HG02678 (cell line): Measurements from ENCODE around the gene AP2A2.

Experiments
- ATAC-seq: cut with Tn5 transposase; IDR thresholded peaks from one replicate; pipeline ENCODE4 v1.9.1; 2021; ENCODE audit warnings: mild to moderate bottlenecking, moderate library complexity; ENCODE audit not compliant: unreplicated experiment

The AP2A2 gene

GRCh38 chr11:1038921-1039320 is 113.3 kb downstream of the AP2A2 start:
- no peak for ATAC-seq

DNA sequence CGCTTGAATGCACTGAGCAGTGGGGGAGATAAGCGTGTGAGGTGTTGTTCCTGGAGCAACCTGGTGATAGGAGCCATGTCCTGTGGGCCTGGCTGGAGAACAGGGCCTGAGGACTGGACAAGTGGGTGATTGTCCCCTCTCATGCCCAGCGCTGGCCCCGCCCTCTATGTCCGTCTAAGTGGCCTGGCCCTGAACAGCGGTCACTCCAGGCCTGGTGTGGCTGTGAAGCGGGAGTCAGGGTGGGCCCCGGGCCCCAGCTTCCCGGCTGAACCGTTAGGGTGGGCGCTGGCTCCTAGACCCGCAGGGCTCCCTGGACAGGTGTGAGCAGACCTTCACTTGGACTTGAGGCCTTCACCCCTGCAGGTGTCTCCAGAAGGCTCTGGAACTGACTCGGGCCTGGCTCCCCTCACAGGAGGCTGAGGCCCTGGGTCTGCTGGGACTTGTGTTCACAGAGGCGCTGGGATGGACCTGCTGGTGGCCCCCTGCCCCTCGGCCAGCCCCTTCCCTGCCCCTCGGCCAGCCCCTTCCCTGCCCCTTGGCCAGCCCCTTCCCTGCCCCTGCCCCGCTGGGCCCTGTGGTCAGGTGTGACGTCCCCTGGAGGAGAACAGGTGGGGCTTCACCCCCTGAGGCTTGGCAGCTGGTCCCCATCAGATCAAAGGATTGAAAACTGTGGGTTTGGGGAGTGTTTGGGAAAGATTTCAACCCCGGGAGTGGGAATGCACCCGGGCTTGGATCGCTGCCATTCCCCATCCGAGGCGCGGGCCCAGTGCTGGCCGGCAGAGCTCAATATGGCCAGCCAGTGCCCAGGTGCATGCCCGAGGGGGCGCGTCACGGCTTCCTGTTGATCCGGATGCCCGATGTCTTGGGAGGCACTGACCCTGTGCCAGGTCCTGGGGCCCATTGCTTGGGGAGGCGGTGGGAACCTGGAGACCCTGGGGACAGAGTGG is 114.1 kb downstream of the AP2A2 start:
- ATAC-seq = no peak

- ATAC-seq = no peak
Measured at GRCh38 chr11:1040428-1041148, 114.9 kb downstream of the AP2A2 start.

GRCh38 chr11:1041149-1041467 is 115.4 kb downstream of the AP2A2 start:
- no peak for ATAC-seq

- no peak for ATAC-seq
Measured at GRCh38 chr11:1041471-1041870, 115.8 kb downstream of the AP2A2 start.

DNA sequence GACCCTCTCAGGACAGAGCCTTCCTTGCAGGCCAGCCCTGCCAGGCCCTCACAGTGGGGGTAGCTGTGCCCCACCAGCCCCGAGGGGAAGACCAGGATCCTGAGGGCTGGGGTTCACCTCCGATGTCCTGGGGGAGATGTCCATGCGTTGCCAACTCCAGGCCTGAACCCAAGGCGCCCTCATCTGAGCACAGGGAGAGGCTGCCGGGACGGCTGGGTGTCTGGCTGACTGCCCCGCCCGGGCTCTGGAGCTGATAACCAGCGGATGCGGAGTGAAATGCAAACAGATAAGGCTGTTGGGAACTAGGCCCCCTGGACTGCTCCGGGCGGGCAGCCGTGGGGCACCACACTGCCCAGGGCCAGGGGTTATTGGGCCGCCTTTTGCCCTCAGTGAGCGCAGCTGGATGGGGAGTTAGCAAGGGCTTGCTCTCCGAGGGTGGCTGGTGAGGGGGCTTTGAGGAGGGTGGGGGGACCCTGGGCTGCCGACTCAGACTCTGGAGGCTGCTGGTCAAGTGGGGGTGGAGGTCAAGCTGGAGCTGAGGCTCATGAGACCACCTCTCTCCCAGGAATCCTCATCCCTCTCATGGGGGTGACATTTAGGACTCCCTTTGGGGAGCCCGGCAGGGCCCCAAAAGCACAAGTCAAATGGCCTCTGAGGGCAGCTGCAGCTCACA is 116.4 kb downstream of the AP2A2 start:
- ATAC-seq = no peak

DNA sequence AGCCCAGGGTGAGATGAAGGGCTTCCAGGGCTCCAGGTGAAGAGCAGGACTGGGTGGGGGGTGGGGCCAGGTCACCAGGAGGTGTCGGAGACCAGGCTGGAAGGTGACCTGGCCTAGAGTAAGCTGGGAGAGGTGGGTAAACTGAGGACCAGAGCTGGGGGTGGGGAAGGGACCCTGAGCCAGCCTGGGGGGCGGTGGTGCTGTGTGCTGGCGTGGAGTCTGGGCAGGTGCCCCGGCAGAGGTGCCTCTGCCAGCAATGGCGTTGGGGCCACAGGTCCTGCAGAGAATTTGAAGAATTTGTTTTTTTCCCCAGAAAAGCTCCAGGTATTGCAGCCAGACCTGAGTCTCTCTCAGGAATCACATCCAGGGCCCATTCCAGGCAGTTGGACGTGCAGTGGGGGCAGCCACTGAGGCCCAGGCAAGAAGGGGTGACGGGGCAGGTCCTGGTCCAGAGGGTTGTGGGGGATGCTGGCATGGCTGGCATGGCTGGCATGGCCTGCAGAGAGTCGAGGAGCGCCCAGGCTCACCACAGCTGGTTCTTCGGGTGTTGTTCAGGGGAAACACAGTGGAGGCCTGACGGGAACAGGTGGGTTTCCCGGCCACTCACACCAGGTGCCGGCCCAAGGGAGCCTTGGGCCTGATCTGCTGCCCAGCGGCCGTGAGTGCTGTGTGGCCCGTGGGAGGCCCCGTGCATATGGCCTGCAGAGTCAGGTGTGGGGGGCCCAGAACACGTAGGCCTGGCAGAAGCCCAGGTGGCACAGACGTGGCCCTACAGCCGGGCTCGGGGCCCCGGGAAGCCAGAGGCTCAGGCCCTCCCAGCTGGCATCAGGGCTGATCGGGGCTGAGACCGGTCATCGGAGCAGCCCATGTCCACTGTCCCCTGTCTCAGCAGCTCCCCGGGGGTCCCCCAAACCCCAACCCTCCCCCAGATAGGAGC is 117.2 kb downstream of the AP2A2 start:
- ATAC-seq = no peak

DNA sequence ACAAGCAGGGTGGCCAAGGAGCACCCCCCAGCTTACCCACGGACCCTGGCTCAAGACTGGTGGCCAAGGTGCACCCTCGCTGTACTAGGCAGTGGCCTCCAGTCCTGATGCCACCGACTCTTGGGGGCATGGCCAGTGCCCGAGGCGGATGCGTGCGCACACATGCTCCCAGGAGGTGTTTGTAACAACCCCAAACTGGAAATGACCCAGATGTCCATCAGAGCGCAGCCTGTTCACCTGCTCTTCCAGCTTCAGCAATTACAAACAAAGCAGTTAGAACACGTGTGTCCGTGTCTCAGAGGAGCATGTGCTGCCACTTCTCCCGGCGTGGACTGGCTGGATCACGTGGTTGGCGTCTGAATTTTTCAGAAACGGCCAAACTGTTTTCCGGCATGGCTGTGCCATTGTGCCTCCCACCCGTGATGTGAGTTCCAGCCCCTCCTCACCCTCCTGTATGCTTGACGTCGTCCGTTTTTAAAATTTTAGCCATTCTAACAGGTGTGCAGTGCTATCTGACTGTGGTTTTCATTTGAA is 118.0 kb downstream of the AP2A2 start:
- ATAC-seq = no peak

- no peak for ATAC-seq
Measured at GRCh38 chr11:1044160-1044559, 118.5 kb downstream of the AP2A2 start.

- no peak for ATAC-seq
Measured at GRCh38 chr11:1047595-1048156, 122.0 kb downstream of the AP2A2 start.

DNA sequence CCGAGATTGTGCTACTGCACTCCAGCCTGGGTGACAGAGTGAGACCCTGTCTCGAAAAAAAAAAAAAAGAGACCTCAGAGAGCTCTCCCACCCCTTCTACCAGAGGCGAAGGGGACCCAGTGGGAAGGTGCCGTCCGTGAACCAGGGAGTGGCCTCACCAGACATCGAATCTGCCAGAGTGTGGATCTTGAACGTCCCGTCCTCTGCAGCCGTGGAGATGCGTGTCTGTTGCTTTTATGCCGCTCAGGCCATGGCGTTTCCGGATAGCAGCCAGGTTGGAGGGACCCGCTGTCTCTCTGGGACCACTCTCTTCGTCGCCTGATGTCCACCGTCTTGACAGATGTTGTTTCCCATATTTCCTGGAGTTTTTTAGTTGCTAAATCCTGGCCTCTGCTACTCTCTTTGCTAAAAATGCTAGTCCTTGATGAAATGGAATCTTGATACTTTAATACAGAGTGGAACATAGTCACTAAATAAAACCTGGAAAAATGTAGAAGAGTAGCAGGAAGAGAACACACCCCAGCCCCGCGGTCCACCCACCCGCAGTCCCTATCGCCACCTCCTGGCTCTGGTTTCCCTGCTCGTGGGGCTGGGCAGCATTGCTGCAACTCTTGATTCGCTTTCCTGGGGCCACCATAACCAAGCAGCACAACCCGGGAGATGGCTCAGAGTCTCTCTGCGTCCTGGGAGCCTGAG is 122.9 kb downstream of the AP2A2 start:
- no peak for ATAC-seq

- no peak for ATAC-seq
Measured at GRCh38 chr11:1049071-1049405, 123.4 kb downstream of the AP2A2 start.

DNA sequence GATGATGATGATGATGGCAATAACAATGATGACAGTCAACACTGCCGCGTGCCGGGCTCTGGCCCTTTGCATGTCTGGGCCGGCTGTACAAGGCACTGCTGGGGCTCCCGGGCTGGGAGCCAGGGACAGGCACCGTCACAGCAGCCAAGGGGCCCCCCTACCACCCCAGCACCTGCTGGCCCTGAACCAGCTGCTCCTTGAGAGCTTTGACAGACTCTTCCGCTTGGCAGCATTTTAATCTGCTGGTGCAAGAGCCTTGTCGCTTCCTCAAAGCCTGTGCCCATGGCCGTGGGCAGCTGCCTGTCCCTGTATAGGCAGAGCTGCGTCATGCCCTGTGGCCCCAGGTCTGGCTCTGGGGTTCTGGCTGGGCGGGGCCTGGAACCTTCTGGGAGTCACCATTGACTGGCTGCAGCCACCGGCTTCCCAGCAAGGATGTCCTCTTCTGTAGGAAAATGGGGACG is 123.8 kb downstream of the AP2A2 start:
- no peak for ATAC-seq

DNA sequence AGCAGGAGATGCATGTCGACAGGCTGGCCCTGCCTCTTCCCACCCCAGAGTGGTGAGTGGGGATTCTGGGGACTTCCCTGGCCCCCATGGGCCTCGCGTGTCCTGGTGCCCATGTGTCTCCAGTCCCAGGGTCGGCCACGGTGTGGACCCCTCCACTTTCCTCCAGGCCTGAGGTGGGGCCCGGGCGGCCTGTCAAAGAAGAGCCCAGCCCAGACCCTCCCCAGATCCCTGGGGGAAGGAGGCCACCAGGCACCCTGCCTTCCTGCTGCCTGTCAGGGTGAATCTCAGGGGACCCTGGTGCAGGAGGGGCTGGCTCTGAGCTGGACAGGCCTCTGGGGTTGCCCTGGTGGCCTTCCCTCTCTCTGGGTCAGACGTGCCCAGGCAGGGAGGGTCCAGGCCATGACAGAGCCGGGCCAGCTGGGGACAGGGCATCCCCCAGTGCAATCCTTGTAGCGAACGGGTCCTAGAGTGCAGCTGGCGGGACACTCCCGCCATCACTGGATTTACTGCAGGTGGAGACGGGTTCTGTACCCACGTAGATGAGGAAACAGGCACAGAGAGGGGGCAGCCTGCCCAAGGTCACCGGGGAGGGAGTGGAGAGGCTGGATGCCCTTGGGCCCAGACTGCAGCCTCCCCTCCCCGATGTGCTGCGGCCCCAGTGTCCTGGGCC is 124.4 kb downstream of the AP2A2 start:
- ATAC-seq = no peak

DNA sequence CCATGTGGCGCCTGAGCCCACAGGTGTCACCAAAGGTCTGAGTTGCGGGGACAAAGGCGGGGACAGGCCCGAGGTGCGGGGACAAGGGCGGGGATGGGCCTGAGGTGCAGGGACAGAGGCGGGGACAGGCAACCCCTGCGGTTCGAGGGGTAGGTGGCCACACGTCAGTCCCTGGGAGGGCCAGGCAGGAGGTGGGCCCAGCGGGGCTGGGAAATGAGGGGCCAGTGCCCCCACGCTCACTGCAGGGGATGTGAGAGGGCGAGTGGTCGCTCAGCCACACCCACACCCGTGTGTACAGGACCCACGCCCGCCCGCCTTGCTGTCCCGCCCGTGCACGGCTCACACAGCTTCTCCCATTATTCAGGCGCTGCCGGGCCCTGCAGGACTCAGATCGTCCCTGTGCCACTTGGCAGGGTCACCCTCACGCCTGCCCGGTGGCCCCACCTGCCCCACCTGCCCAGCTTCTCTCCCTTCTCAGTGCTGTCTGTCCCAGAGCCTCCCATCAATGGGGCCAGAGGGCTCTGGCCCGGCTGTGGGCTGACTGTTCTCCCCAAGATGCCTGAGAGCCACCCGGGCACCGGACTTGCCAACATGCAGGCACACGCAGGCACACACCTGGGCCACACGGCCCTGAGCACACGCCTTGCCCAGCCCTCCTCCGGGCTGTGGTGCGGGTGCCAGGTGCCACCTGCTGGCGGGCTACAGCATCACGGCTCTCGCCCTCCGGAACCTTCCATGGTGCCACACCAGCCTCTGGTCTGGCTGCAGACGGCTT is 125.1 kb downstream of the AP2A2 start:
- no peak for ATAC-seq

DNA sequence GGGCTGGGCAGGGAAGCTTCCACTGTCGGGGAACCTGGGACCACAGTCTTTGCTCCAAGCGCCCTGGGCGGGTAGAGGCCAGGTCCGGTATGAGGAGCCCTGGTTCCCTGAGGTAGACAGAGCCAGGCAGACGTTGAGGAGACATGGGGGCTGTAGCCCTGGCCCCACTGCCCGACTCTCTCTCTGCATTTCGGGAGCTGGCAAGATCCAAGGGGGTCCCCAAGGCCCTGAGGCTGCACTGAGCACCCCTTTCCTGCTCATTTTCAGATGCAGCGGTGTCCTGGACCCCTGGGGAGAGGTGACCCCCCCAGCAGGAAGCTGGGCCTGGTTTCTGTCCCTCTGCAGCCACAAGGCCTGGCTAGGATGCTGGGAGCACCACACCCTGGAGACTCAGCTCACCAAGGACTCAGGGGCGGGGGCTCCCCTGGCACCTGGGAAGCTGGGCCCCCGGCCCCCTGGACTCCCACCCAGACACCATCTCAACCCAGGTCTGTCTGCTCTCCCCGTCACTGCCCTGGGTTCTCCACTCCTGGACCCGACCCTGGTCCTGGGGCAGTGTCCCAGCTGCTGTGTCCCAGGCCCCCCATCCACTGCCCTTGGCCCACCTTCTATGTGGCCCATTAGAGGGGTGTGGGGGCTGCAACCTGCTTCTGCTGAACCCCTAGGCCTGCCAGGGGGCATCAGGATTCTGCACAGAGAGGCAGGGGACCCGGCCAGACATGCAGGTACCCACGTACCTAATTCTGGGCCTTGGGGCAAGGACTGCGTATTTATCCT is 125.9 kb downstream of the AP2A2 start:
- ATAC-seq = no peak
